Kidney tubule cell (primary cell): Measurements from ENCODE around the gene ACAA2.
"Not testable (repeated sequence)": the region's sequence is repeated elsewhere in the genome, so short reads cannot be mapped to it uniquely, and the experiment has no call there.

Source experiments
- DNase-seq: peaks from one replicate; pipeline ENCODE4 v3.0.0-alpha.2; 2018; ENCODE audit warnings: low spot score

ACAA2 gene

DNA sequence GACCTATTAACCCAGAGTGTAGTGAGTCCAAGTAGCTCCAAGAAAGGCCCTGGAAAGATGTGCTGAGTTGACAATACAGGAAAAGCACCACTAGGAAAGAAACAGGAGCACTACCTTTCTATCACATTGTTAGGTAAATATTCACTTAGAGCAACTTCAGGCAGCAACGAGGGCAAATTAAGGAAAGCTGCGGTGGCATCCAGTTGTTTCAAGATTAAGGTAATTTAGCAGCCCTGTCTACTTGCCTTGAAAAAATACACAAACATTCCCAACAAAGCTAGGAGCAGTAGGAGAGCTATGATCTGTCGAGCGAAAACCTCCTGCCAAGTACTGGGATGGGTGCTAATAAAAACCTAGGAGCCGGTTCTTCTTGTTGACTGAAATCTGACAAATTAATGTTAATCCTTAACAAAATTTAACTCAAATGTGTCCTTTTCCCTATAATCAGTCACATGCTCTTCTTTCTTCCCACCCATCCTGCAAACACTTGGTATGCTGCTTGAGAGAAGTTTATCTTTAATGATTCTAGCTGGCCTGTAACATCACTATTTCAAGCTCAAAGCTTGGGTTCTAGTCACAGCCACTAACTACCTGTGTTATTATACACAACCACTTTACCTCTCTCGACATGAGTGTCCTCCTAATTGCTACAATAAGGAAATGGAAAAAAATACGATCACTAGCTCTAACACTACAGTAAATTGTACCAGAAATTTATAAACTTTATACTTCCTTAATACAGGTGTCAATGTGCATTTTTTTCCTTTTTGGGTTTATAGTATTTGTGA lies 2.0 kb downstream of the ACAA2 start:
- DNase-seq: peak; percentile 26

DNA sequence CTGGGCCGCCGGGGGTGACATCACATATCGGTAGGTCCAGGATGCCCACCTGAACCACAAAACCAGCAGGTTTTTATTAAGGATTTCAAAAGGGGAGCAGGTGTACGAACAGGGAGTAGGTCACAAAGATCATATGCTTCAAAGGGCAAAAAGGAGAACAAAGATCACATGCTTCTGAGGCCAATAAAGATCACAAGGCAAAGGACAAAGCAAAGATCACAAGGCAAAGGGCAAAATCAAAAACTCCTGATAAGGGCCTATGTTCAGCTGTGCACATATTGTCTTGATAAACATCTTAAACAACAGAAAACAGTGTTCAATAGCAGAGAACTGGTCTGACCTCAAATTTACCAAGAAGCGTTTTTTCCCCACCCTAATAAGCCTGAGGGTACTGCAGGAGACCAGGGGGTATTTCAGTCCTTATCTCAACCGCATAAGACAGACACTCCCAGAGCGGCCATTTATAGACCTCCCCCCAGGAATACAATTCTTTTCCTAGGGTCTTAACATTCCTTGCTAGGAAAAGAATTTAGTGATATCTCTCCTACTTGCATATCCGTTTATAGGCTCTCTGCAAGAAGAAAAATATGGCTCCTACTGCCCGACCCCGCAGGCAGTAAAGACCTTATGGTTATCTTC lies 4.7 kb downstream of the ACAA2 start:
- DNase-seq: not testable (repeated sequence)

DNA sequence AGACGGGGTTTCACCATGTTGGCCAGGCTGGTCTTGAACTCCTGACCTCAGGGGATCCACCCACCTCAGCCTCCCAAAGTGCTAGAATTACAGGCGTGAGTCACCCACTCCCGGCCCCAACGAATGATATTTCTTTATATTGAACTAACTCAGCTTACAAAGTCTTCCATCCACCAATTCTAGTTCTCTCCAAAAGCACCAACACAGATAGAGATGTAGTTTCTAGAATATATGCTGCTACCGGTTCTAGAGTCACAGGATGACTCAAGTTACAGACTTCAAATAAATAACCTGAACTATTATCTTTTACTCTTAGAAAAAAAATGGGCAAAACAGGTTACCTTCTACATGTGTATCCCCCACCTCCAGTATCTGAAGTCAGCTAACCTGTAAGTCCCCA lies 9.2 kb downstream of the ACAA2 start:
- no peak for DNase-seq

DNA sequence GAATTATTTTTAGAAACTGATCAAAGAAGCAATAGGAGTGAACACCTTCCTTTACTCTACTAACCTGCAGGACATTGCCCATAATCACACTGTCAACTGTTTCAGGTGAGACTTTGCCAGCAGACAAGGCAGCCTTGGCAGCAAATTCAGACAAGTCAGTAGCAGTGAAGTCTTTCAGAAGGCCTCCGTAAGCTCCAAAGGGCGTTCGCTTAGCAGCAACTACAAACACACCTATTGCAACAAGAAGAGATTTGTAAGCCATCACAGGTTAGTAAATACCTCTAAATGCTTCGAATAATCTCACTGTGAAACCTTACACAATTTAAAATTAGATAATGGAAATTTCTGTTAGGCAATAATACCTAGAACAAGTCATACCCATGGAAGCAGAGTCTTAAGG lies 10.7 kb downstream of the ACAA2 start:
- no peak for DNase-seq

DNA sequence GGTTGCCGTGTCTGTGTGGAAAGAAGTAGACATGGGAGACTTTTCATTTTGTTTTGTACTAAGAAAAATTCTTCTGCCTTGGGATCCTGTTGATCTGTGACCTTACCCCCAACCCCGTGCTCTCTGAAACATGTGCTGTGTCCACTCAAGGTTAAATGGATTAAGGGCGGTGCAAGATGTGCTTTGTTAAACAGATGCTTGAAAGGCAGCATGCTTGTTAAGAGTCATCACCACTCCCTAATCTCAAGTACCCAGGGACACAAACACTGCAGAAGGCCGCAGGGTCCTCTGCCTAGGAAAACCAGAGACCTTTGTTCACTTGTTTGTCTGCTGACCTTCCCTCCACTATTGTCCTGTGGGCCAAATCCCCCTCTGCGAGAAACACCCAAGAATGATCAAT lies 12.8 kb downstream of the ACAA2 start:
- not testable (repeated sequence) for DNase-seq

DNA sequence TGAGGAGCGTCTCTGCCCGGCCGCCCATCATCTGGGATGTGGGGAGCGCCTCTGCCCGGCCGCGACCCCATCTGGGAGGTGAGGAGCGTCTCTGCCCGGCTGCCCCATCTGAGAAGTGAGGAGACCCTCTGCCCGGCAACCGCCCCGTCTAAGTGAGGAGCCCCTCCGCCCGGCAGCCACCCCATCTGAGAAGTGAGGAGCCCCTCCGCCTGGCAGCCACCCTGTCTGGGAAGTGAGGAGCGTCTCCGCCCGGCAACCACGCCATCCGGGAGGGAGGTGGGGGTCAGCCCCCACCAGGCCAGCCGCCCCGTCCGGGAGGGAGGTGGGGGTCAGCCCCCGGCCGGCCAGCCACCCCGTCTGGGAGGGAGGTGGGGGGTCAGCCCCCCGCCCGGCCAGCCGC lies 13.5 kb downstream of the ACAA2 start:
- not testable (repeated sequence) for DNase-seq

DNA sequence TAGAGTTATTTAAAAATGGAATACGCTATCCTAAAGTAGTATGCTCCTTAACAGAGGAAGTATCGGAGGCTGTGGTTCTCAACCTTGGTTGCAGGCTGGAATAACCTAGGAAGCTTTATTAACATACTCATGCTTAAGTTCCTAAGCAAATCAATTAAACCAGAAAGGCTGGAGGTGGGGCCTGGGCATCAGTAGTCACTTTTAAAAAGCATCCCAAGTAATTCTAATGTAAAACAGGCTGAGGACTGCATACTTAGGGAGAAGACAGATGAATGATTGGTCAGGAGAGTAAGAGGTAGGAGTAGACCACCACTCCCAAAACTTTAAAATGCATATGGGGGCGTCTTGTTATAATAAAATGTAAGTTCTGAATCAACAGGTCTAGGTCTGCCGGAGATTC lies 15.3 kb downstream of the ACAA2 start:
- DNase-seq: no peak

DNA sequence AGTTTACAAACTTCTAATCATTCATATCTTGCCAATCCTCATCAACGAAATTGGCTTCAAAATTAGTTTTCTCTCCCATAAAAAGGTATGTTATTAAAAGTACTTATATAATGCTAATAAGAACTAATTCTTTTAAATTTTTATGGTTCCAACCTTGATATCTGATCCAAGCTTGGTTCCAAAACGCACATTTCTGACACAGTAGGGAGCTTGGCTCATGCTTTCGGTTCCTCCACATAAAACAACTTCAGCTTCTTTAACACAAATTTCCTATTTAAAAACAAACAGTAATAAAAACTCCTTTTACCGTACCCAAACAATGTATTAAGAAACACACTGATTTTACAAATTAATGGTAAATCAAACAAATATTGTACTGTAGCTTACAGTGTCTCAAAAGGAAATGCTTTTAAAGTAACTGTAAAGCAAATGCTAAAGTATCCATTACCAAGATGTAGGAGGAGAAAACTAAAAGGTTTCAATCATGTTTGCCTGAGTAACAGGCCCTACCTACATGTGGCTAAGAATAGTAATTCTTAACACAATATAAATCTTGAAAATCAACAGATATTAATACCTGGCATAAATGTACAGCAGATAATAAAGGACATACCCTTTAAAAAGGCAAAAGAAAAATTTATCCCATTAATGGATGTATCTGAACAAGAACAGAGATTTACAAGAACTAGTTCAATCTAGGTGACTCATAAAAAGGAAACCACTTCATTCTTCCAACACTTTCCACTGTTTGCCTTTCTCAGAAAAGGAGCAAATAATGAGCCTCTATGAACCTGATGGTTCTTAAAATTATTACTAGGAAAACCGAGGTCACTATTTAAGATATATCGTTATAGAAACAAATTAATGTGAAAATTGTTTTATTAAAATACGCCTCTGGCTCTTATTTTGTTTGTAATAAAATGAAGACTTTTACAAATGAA lies 17.5 kb downstream of the ACAA2 start:
- DNase-seq: peak; percentile 13

DNA sequence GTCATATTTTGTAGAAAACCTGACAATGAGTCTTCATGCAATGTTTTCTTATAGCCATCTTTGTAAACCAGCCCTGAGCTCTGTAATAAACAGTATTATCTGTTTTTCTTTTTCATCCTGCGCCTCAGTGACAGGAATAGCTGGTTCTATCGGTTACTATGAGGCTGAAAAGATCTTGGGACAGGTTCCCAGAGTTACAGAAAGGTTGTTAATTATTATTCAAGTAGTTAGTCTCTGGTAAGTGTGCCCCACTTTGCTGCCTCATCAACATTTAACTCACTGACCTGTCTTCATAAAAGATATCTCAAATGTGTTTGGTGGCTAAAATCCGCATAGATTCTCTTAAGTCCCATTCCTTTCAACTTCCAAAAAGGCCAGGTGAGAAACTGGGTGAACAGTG lies 18.6 kb downstream of the ACAA2 start:
- peak; percentile 9 for DNase-seq

DNA sequence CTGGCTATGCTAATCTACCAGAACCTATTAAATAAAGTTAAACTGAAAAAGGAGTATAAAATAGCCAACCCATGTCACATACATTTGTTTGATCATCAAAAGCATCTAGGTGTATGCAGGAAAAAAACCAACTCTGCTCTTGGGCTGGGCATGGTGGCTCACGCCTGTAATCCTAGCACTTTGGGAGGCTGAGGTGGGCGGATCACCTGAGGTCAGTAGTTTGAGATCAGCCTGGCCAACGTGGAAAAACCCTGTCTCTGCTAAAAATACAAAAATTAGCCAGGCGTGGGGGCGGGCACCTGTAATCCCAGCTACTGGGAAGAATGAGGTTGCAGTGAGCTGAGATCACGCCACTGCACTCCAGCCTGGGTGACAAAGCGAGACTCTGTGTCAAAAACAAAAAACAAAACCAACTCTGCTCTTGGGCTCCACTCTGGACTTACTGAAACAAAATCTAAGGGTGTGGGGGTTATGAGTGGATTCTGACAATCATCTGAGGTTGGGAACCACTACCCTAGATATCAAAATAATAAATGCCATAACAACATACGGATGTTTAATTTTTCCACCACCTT lies 23.7 kb downstream of the ACAA2 start:
- not testable (repeated sequence) for DNase-seq

DNA sequence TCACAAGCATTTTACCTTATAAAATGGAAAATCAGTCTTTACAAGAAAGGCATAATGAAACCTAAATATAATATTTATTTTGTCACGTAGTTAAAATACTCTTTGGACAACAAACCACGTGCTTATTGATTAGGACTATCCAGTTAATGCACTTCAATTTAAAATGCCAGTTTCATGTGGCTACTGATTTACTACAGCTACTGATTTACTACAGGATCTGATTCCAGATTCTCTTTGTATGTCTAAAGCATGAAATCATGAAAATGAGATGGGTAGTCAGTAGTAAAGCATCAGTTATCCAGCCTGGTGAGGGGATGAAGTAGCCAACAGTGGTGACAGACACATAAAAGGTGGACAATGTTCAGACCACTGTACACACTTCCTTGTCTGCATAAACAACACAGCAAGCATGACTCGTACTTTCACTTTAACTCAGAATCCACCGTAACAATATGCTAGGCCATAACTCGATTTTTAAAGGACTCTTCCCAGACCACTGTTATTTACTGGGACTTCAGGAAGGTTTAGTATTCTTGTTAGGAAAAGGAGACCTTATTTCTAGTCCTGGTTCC lies 24.9 kb downstream of the ACAA2 start:
- peak; percentile 68 for DNase-seq

DNA sequence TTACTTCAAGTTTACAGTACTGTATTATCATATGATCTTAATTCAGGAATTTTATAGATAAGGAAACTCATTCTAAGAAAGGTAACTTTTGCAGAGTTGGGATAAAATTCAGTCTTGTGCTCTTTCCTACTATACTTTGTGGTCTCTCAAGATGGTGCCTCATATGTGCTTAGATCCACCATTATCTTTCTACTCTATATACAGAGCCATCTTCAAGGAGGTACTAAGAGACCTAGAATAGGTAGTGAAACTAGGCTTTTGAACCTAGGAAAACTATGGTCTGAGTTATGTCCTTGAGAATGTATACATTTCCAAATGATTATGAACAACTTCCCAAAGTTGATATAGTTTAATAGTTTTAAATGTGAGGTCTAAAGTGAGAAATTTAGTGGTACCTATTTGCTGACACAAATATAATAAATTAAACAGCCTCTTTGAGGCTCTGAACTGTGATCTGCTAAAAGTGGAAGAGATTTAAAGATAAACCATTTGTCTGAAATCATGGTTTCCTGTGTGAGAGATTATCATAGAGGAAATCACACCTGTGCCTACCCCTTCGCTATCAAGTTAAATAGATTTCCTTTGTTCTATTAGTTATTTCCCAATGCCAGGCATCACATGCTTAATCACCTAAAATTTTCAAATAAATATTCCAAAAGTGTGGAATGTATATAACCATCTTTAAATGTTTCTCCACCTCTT lies 27.2 kb downstream of the ACAA2 start:
- DNase-seq: no peak

DNA sequence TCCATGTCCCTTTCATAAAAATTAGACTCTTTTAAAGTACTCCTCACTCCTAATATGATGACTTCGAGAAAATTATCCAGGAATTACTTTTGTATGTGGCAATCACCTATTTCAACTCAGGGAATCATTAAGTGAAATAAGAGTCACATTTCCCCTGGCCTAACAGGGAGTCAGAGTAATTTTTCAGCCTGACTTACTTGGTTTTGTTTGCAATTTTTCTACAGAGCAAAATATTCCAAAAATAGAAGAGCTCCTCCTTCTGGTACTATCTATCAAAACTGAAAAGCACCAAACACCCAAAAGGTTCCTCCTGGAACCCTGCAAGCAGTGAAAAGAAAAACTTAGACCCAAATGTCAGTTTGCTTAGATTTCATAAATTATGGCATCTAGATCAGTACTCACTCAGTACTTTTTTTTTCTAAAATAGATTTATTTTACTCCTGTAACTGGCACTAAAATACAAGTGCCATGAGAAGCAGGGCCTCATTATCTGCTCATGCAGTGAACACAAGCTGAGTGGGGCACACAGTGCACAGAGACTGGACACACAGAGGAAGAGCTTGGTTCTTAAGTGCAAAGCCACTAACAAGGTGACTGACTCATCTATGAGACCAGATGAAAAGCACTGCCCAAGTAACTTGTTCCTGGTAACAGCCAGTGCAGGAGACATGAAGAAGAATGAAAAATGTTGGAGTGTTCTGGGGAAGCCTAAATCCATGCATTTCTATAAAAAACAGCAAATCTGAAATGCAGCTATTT lies 28.7 kb downstream of the ACAA2 start:
- peak; percentile 71 for DNase-seq

DNA sequence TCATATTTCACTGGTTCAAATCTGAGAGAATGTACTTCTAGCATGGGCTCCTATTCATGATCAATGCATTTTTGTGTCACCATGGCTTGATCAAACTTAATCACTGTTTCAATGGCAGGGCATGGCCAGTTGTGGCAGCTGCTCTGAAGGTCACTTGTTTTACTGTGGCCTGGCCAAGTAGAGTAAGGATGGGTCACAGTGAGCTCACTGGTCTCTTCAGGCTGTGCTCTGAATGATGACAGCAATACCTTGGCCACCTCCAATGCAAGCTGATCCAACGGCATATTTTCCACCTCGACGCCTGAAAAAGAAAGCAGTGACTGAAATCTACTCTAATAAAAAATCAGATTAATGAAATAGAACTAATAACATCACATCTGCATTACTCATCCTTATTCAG lies 29.7 kb downstream of the ACAA2 start:
- not testable (repeated sequence) for DNase-seq

DNA sequence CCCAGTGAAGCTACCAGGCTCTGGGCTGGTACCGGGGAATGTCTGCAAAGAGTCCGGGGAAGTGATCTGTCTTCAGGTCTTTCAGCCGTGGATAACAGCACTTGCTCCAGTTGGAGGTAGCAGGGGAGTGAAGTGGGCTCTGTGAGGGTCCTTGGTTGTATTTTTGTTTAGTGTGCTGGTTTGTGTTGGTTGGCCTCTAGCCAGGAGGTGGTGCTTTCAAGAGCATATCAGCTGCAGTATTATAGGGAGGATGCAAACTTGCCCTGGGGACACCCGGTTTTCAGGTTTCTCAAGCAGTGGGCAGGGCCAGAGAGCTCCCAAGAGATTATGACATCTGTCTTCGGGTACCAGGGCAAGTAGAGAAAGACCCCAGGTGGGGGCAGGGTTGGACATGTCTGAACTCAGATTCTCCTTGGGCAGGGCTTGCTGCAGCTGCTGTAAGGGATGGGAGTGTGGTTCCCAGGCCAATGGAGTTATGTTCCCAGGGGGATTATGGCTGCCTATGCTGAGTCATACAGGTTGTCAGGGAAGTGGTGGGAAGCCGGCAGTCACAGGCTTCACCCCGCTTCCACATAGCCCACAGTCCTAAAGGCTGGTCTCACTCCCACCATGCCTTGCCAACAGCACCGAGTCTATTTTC lies 34.4 kb downstream of the ACAA2 start:
- no peak for DNase-seq

DNA sequence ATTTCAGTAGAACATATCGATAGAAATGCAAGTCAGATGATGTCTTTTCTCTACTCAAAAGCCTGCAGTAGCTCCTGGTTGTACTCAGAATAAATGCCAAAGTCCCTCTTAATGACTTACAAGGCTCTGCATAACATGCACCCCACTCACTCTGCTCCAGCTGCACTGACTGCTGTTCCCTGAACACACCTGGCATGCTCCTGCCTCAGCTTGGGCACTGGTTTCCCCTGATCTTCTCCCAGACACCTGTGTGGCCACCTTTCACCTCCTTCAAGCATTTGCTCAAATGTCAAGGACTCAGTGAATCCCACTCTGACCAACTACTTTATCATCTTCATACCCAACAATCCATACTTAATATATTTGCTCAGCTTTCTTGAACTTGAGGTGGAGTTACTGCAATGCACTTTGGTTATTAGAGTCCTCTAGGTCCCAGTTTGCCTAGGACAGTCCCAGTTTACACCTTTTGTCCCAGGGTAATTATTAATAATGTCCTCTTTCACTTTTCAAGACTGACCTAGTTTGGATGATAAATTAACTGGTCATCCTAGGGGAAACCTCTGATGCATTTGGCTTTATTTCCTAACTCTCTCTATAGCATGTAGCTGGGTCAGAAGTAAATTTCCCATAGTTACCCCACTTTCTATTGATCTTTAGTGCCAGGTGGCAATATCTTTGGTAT lies 44.1 kb downstream of the ACAA2 start:
- DNase-seq: peak; percentile 11

DNA sequence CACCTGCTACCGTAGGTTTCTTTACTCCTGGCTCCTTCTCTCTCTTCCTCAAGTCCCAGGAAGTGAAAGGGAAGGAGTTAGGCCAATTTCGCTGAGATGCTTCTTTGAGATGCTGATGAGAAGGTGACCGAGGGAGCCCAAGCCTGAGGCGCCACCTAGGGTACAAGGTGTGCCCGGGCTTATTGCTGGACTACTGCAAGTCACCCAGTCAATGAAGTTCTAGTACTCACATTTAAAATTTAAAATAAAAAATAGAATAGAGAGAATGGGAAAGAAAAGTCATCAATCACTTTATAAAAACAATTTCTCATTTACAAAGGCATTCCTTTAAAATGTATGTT lies 45.3 kb downstream of the ACAA2 start:
- peak; percentile 74 for DNase-seq

DNA sequence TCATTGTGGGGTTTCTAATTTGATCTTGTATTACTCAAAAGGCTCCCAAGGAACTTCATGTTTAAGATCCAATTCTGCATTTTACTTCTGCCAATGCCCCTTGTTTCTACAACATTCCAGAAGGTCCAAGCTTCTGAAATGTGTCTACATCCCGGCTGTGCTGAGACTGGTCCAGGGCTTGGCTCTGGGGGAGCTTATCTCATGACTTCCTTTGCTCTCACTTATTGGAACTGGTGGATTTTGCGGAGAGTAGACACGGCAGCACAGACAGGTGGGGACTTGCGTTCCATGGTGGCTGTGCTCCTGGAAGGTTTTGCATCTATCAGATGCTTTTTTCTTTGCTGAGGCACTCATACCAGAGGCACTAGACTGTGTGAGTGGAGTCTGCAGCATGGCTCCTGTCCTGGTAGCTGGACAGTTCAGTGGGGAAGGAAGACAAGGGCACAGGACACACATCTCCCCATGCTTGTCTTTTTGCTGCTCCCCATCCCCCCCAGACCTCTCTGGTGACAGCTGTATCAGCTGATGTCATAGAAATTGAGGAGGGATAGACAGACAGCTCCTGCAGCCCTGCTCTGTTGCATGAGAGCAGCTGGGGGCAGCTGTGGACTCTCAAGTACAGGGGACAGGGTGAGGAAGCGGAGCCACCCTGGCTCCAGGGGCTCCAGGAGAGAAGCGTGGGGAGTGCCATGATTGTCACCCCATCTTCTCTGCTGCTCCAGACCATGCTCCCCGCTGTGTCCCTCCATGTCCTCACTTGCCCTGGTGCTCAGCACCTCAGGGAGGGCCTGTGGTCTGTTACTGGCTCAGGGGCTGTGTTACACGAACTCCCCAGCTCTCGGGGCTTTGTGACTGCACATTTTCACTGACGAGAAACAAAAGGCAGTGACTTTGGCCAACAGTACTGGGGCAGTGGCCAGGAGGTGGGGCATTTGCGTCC lies 46.0 kb downstream of the ACAA2 start:
- DNase-seq: no peak
